ENCODE data around the gene EIF3K. TPM values are rescaled to one million over a fixed set of nuclear protein-coding genes. Genes with fewer than 3 reads are reported as not detected.

EIF3K gene
- total RNA-seq, 1 experiment from 2014 or later = 353 TPM

- peaks cover 60% of the 10 kb centered on the region for H3K36me3 ChIP-seq
- no peaks in the 10 kb centered on the region for H3K9me3 ChIP-seq (replicated peaks)
- no peak overlapping the region for H3K4me3 ChIP-seq
- H3K27me3 ChIP-seq (replicated peaks) = no peaks in the 10 kb centered on the region
- H3K4me1 ChIP-seq (replicated peaks) = peaks cover 77% of the 10 kb centered on the region
- no peak for DNase-seq (ENCODE audit: low read depth in 1 of 2, low spot score in 2 of 2)
- H3K27ac ChIP-seq = no peak overlapping the region
Observed at GRCh38 chr19:38673030-38673429, 54.0 kb downstream of the EIF3K start.

GRCh38 chr19:38674388-38675171, 55.6 kb downstream of the EIF3K start:
- H3K36me3 ChIP-seq = peaks cover 61% of the 10 kb centered on the region

GRCh38 chr19:38675611-38676010, 56.6 kb downstream of the EIF3K start:
- peaks cover 55% of the 10 kb centered on the region for H3K4me1 ChIP-seq (replicated peaks)
- H3K27me3 ChIP-seq (replicated peaks) = no peaks in the 10 kb centered on the region
- H3K4me3 ChIP-seq = no peak overlapping the region
- H3K27ac ChIP-seq = peak overlapping the region; percentile 21
- H3K9me3 ChIP-seq (replicated peaks) = no peaks in the 10 kb centered on the region
- no peak for DNase-seq (ENCODE audit: low read depth in 1 of 2, low spot score in 2 of 2)
- peaks cover 59% of the 10 kb centered on the region for H3K36me3 ChIP-seq

More at GRCh38 chr19:38674388-38675171, 55.6 kb downstream of the EIF3K start:
- Histone ChIP-seq H3K27me3 (replicated peaks) (no peaks in the 10 kb centered on the region), H3K27ac (peak overlapping the region; percentile 21; the same call in 1 of the 2 replicates), H3K4me1 (replicated peaks) (peaks cover 61% of the 10 kb centered on the region), H3K9me3 (replicated peaks) (no peaks in the 10 kb centered on the region), H3K4me3 (no peak overlapping the region)
- DNase-seq (ENCODE audit: low read depth in 1 of 2, low spot score in 2 of 2) = no peak

- Histone ChIP-seq H3K4me3 (no peak overlapping the region), H3K36me3 (peaks cover 62% of the 10 kb centered on the region), H3K27ac (peak overlapping the region; percentile 21), H3K9me3 (replicated peaks) (no peaks in the 10 kb centered on the region), H3K27me3 (replicated peaks) (no peaks in the 10 kb centered on the region), H3K4me1 (replicated peaks) (peaks cover 54% of the 10 kb centered on the region)
- DNase-seq (ENCODE audit: low read depth in 1 of 2, low spot score in 2 of 2) = peak; percentile 73 to 84
Observed at GRCh38 chr19:38676023-38676877, 57.3 kb downstream of the EIF3K start.

- H3K4me1 ChIP-seq (replicated peaks) = peaks cover 55% of the 10 kb centered on the region
- no peaks in the 10 kb centered on the region for H3K9me3 ChIP-seq (replicated peaks)
- peak overlapping the region; percentile 21; the same call in 1 of the 2 replicates for H3K27ac ChIP-seq
- H3K27me3 ChIP-seq (replicated peaks) = no peaks in the 10 kb centered on the region
- H3K36me3 ChIP-seq = peaks cover 70% of the 10 kb centered on the region
- no peak for DNase-seq (ENCODE audit: low read depth in 1 of 2, low spot score in 2 of 2)
- no peak overlapping the region for H3K4me3 ChIP-seq
Observed at GRCh38 chr19:38676878-38677646, 58.1 kb downstream of the EIF3K start.

- no peak overlapping the region for H3K4me3 ChIP-seq
- no peaks in the 10 kb centered on the region for H3K27me3 ChIP-seq (replicated peaks)
- DNase-seq (ENCODE audit: low read depth in 1 of 2, low spot score in 2 of 2) = no peak
- H3K9me3 ChIP-seq (replicated peaks) = no peaks in the 10 kb centered on the region
- peaks cover 77% of the 10 kb centered on the region for H3K36me3 ChIP-seq
- no peak overlapping the region for H3K27ac ChIP-seq
- peaks cover 66% of the 10 kb centered on the region for H3K4me1 ChIP-seq (replicated peaks)
Observed at GRCh38 chr19:38678217-38678890, 59.4 kb downstream of the EIF3K start.

GRCh38 chr19:38678891-38679494, 60.0 kb downstream of the EIF3K start:
- Histone ChIP-seq H3K4me3 (no peak overlapping the region), H3K36me3 (peaks cover 74% of the 10 kb centered on the region), H3K27me3 (replicated peaks) (no peaks in the 10 kb centered on the region), H3K4me1 (replicated peaks) (peaks cover 70% of the 10 kb centered on the region), H3K9me3 (replicated peaks) (no peaks in the 10 kb centered on the region), H3K27ac (no peak overlapping the region)
- no peak for DNase-seq (ENCODE audit: low read depth in 1 of 2, low spot score in 2 of 2)

GRCh38 chr19:38679839-38680238, 60.9 kb downstream of the EIF3K start:
- DNase-seq (ENCODE audit: low read depth in 1 of 2, low spot score in 2 of 2) = no peak
- H3K36me3 ChIP-seq = peaks cover 67% of the 10 kb centered on the region
- H3K4me1 ChIP-seq (replicated peaks) = peaks cover 70% of the 10 kb centered on the region

GRCh38 chr19:38682195-38682867, 63.3 kb downstream of the EIF3K start:
- no peak for DNase-seq (ENCODE audit: low read depth in 1 of 2, low spot score in 2 of 2)
- Histone ChIP-seq H3K4me1 (replicated peaks) (peaks cover 63% of the 10 kb centered on the region), H3K27me3 (replicated peaks) (no peaks in the 10 kb centered on the region), H3K27ac (peak overlapping the region; percentile 96), H3K36me3 (peaks cover 74% of the 10 kb centered on the region), H3K4me3 (no peak overlapping the region), H3K9me3 (replicated peaks) (no peaks in the 10 kb centered on the region)

More at GRCh38 chr19:38679839-38680238, 60.9 kb downstream of the EIF3K start:
- no peaks in the 10 kb centered on the region for H3K9me3 ChIP-seq (replicated peaks)
- H3K27ac ChIP-seq = no peak overlapping the region
- H3K27me3 ChIP-seq (replicated peaks) = no peaks in the 10 kb centered on the region
- no peak overlapping the region for H3K4me3 ChIP-seq

GRCh38 chr19:38682872-38683392, 63.9 kb downstream of the EIF3K start:
- Histone ChIP-seq H3K4me1 (replicated peaks) (peaks cover 64% of the 10 kb centered on the region), H3K4me3 (no peak overlapping the region), H3K36me3 (peaks cover 74% of the 10 kb centered on the region), H3K27me3 (replicated peaks) (no peaks in the 10 kb centered on the region), H3K27ac (peak overlapping the region; percentile 96), H3K9me3 (replicated peaks) (no peaks in the 10 kb centered on the region)
- DNase-seq (ENCODE audit: low read depth in 1 of 2, low spot score in 2 of 2) = no peak

GRCh38 chr19:38683393-38684077, 64.5 kb downstream of the EIF3K start:
- Histone ChIP-seq H3K27ac (peak overlapping the region; percentile 96), H3K9me3 (replicated peaks) (no peaks in the 10 kb centered on the region), H3K36me3 (peaks cover 68% of the 10 kb centered on the region), H3K4me1 (replicated peaks) (peaks cover 71% of the 10 kb centered on the region), H3K4me3 (no peak overlapping the region), H3K27me3 (replicated peaks) (no peaks in the 10 kb centered on the region)
- DNase-seq (ENCODE audit: low read depth in 1 of 2, low spot score in 2 of 2) = peak; percentile 94 to 95
